GM10266 (cell line): ENCODE measurements around the gene CDH4.

ENCODE experiments used
- DNase-seq: peaks from one replicate; pipeline ENCODE4 v3.0.0; 2012; ENCODE audit errors: extremely low spot score
- TF ChIP-seq, protein P1 (sequence below): IDR thresholded peaks from 2 replicates; pipeline ENCODE4 v1.5.1; 2012; ENCODE audit warnings: mild to moderate bottlenecking, low read depth; ENCODE audit not compliant: control insufficient read depth, insufficient read depth; ENCODE audit errors: missing control alignments

CDH4 gene

DNA sequence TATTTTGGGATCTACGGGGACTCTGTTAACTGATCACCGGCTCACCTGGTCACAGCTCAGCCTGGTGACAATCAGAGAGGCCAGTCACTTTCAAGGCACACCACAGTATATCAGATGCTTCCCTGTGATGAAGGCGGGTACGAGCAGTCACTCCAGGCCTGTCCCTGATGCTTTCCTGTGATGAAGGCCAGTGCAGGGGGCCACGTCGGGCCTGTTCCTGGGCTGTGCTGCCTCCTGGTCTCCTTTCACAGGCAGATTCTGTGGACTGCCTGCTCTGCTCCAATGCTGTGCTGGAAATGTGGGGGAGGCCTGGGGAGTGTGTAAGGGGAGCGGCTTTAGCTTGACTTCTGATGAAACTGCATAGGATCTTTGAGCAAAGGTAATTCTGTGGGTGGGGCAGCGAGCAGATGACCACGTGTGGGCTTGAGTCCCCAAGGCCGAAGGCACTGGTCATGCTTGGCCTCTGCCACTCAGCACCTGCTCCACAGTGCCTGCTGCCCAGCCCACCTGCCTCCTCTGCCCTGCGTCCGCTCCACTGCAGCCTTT, 441.1 kb downstream of the CDH4 start:
- TF ChIP-seq, protein P1, sequence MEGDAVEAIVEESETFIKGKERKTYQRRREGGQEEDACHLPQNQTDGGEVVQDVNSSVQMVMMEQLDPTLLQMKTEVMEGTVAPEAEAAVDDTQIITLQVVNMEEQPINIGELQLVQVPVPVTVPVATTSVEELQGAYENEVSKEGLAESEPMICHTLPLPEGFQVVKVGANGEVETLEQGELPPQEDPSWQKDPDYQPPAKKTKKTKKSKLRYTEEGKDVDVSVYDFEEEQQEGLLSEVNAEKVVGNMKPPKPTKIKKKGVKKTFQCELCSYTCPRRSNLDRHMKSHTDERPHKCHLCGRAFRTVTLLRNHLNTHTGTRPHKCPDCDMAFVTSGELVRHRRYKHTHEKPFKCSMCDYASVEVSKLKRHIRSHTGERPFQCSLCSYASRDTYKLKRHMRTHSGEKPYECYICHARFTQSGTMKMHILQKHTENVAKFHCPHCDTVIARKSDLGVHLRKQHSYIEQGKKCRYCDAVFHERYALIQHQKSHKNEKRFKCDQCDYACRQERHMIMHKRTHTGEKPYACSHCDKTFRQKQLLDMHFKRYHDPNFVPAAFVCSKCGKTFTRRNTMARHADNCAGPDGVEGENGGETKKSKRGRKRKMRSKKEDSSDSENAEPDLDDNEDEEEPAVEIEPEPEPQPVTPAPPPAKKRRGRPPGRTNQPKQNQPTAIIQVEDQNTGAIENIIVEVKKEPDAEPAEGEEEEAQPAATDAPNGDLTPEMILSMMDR: no peak
- DNase-seq: no peak

DNA sequence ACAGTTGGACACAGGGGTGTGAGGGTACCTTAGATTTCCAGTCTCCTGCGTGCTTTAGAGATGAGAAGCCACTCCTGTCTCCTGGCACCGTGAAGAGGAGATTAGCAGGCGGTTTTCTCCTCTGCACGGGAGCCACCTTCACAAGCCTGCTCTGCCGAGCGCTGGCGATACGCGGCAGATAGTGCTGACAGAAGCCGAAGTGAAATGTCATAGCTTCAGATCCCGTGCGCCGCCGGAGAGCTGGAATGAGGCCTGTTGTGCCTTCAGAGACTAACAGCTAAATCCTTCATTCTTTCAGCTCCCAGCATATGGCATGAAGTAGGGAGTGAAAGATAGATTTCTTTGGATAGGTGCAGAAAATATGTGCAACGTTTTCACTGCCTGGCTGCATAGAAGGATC, 442.6 kb downstream of the CDH4 start:
- no peak for DNase-seq
- TF ChIP-seq, protein P1: no peak

DNA sequence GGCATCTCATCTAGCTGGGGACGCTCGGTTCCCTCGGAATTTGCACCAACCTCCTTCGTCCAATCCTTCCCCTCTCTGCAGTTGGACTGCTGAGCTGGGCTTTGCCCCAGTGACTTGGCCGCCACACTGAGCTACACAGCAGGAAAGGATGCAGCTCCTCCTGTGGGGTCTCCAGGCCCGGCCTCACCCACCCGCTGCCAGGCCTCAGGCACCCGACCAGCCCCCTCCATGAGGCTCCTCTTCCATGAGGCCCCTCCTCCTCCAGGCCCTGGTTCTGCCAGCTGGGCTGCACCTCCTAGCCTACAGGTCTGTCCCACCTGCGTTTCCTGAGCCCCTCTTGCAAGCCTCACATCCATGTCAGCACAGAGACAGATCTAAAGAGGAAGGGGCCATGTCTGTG, 443.7 kb downstream of the CDH4 start:
- TF ChIP-seq, protein P1: no peak
- no peak for DNase-seq

DNA sequence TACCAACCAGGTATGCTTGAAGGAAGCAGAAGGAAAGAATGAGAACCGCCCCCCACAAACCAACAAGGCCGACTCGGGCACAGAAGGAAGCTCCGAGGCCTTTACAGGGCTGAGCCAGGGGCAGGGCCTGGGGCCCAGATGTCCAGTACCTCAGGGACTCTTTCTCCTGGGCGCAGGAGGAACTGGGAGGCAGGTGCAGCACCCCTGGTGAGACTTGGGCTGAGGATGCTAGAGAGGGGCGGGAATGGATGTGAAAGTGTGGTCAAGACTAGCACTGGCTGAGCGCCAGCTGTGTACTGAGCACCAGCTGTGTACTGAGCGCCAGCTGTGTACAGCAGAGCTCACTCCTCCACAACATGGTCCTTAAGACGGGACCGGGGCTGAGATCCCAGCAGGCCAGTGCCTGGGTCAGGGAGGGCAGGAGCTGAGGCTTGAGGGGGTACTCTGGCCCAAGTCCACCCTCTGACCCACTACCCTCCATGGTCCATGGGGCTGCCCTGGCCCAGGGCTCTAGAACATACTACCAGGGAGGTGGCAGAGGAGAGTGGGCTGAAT, 444.2 kb downstream of the CDH4 start:
- TF ChIP-seq, protein P1: no peak
- DNase-seq: no peak

DNA sequence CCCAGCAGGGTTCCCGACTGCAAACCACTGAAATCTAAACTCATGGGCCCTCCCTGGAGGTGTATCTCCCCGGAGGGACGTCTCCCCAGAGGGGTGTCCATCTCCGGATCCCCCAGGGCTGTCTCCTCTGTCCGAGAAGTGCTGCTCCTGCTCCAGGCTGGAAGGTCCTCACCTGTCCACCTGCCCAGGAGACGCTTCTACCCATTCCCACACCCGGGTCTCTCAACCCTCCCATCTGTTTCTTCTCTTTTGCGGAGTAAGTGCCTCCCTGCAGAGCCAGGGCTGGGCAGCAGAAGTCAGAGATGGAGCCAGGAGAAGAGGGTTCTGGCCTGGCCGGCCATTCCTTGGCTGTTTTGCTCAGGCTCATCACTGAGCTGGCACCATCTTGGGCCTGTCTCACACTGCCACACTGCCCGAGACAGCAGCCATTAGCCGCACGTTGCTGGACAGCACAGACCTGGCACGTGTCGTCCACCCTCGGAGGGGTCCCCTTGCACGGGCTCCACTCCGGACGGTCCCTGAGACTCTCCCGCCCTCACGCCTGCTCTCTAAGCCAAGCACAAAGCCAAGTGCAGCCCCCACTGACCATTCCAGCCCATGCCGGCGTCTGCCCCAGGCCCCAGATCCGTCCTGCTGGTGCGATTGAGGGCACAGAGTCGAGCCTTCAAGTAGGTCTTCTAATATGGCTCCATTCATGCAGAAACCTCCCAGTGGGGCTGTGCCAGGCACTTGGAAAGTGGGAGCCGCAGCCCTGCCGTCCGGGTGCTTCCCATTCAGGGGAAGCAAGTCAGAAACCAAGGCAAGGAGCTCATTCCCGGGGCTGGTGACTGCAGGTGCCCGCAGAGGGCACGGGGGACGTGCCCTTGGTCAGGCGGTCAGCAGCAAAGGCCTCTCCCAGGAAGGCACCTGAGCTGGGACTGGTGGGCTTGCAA, 445.9 kb downstream of the CDH4 start:
- TF ChIP-seq, protein P1: no peak
- DNase-seq: no peak

DNA sequence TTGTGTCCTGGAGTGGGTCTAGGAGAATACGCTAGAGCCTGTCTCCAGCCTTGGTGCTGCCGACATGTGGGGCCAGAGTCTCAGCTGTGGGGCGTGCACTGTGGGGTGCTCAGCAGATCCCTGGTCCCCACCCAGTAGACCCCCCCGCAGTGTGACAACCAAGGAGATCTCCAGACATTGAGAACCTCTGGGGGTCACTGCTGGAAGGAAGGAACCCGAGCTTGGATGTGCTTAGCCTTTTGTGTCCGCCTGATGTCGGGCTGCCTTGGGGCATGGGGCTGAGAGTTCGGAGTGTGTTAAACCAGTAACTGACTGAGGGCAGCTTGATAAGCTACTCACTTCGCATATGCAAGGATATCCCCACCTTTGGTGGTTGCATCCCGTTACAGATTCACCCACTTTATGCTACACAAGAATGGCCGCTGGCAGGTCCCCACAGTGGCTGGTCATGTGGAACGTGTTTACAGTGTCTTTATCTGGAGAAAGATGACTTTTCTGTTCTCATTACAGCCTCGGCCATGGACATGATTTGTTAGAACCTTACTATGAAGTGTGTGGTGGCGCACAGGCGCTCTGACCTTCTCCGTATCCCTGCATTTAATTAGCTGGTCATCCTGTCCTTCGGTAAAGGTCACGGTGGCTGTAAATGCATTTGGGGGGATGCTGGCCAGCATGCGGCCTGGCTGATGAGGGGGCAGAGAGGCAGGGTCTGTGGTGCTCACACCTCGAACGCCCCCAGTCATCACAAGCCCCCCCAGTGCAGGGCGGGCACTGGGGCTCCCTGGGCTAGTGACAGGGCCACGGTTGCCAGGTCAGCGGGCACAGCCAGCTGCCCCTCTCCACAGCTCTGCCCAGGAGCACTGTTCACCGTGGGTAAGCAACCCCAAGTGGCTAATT, 446.8 kb downstream of the CDH4 start:
- TF ChIP-seq, protein P1: no peak
- no peak for DNase-seq
